Neutrophil (primary cell): ENCODE measurements around the gene GAPT.
A peak's percentile ranks its signal among the peaks of the same experiment; 100 is the strongest.

ENCODE experiments used
- H3K27ac ChIP-seq: fragments of 200-600 bp; sonication (generic); 2 replicates; pipeline ENCODE4 v1.5.1; 2016; ENCODE audit warnings: mild to moderate bottlenecking, moderate library complexity
- H3K27me3 ChIP-seq: fragments of 200-600 bp; sonication (generic); 2 replicates; pipeline ENCODE4 v1.6.0; 2016; ENCODE audit warnings: mild to moderate bottlenecking
- H3K36me3 ChIP-seq: fragments of 200-600 bp; sonication (generic); 2 replicates; pipeline ENCODE4 v1.5.1; 2017
- H3K4me1 ChIP-seq, 2 experiments: fragments of 200-600 bp in 1 of 2; sonication (generic) in 1 of 2; 1 replicate in 1 of 2; 2 replicates in 1 of 2; pipeline versions ENCODE4 v1.5.1 to v1.6.1; 2013 to 2016; ENCODE audit warnings: low read depth in 1 of 2, low read length in 1 of 2, mild to moderate bottlenecking in 1 of 2, moderate library complexity in 1 of 2; ENCODE audit not compliant: control insufficient read depth in 1 of 2, insufficient read depth in 1 of 2
- H3K4me3 ChIP-seq, 2 experiments: fragments of 200-600 bp in 1 of 2; sonication (generic) in 1 of 2; 1 replicate in 1 of 2; 2 replicates in 1 of 2; pipeline ENCODE4 v1.5.1; 2013 to 2016; ENCODE audit warnings: low read depth in 1 of 2, low read length in 1 of 2, mild to moderate bottlenecking in 1 of 2, moderate library complexity in 1 of 2
- H3K9me3 ChIP-seq: fragments of 200-600 bp; sonication (generic); 2 replicates; pipeline ENCODE4 v1.5.1; 2016
- CTCF ChIP-seq: fragments of 200-600 bp; sonication (generic); IDR thresholded peaks from 2 replicates; pipeline ENCODE4 v1.5.1; 2016; ENCODE audit warnings: antibody characterized with exemption

Gene GAPT

GRCh38 chr5:58544195-58544594 is 53.0 kb downstream of the GAPT start:
- Histone ChIP-seq H3K27ac (peak overlapping the region; percentile 87), H3K4me1 (peaks cover 46 to 50% of the 10 kb centered on the region in 2 experiments), H3K36me3 (no peaks in the 10 kb centered on the region), H3K9me3 (no peaks in the 10 kb centered on the region), H3K27me3 (no peaks in the 10 kb centered on the region), H3K4me3 (peak overlapping the region; percentile 12 to 48)
- TF ChIP-seq CTCF: no peak

GRCh38 chr5:58544926-58545325 is 53.7 kb downstream of the GAPT start:
- no peak for TF ChIP-seq CTCF
- no peaks in the 10 kb centered on the region for H3K27me3 ChIP-seq
- no peaks in the 10 kb centered on the region for H3K36me3 ChIP-seq
- peak overlapping the region; percentile 87 for H3K27ac ChIP-seq
- peak overlapping the region in 1 of 2 experiments; percentile 48 for H3K4me3 ChIP-seq
- peaks cover 46 to 50% of the 10 kb centered on the region in 2 experiments for H3K4me1 ChIP-seq
- no peaks in the 10 kb centered on the region for H3K9me3 ChIP-seq

GRCh38 chr5:58545912-58546311 is 54.7 kb downstream of the GAPT start:
- H3K27ac ChIP-seq: peak overlapping the region; percentile 87

More at GRCh38 chr5:58545912-58546311, 54.7 kb downstream of the GAPT start:
- Histone ChIP-seq H3K27me3 (no peaks in the 10 kb centered on the region), H3K4me3 (peak overlapping the region in 1 of 2 experiments; percentile 48), H3K4me1 (peaks cover 46 to 50% of the 10 kb centered on the region in 2 experiments), H3K9me3 (no peaks in the 10 kb centered on the region), H3K36me3 (no peaks in the 10 kb centered on the region)
- no peak for TF ChIP-seq CTCF
